SK-N-SH (cell line): Measurements from ENCODE around the gene SETBP1. TPM values are rescaled to one million over a fixed set of nuclear protein-coding genes. Genes with fewer than 3 reads are reported as not detected.

ENCODE experiments used
- CTCF ChIA-PET: fragments of 300-600, 350-600 bp; formaldehyde crosslinking; extraction: SDS; loops from one replicate; lab custom pipeline; 2021; lab: Yijun Ruan, JAX
- POLR2A ChIA-PET: fragments of 350-600 bp; sonication (Branson Sonifier 250); formaldehyde crosslinking; extraction: SDS; loops from one replicate; lab custom pipeline; 2020; ENCODE audit warnings: antibody characterized with exemption, inconsistent platforms; lab: Yijun Ruan, JAX
- DNase-seq: peaks from one replicate; pipeline ENCODE4 v3.0.0; 2012
- H2AFZ ChIP-seq: fragments of 200-600 bp; sonication (generic); 2 replicates; pipeline ENCODE4 v1.8.1; 2016; ENCODE audit warnings: antibody characterized with exemption, mild to moderate bottlenecking, low read depth
- H3F3A ChIP-seq: fragments of 200-600 bp; sonication (generic); replicated peaks from 2 replicates; pipeline ENCODE3; 2016; ENCODE audit warnings: antibody characterized with exemption, mild to moderate bottlenecking; ENCODE audit not compliant: insufficient read depth
- H3K27ac ChIP-seq, 2 experiments: fragments of 200-500 bp in 1 of 2; fragments of 200-600 bp in 1 of 2; sonication (Bioruptor generic) in 1 of 2; sonication (generic), shearing (Covaris generic) in 1 of 2; 2 replicates each; pipeline versions ENCODE4 v1.5.1 to v1.6.1; 2014 to 2016; ENCODE audit warnings: low read depth in 2 of 2, inconsistent platforms in 1 of 2, low read length in 1 of 2, mild to moderate bottlenecking in 1 of 2, mixed read lengths in 1 of 2
- H3K27me3 ChIP-seq: fragments of 200-600 bp; sonication (generic), shearing (Covaris generic); 2 replicates; pipeline ENCODE4 v1.6.1; 2016; ENCODE audit warnings: mixed run types; ENCODE audit not compliant: insufficient read depth
- H3K36me3 ChIP-seq, 2 experiments: fragments of 200-500 bp in 1 of 2; fragments of 200-600 bp in 1 of 2; sonication (Bioruptor generic) in 1 of 2; sonication (generic) in 1 of 2; replicated peaks in 1 of 2; 2 replicates each; pipeline versions ENCODE3 to v1.5.1; 2014 to 2016; ENCODE audit warnings: low read length in 1 of 2, mild to moderate bottlenecking in 1 of 2; ENCODE audit not compliant: insufficient read depth in 2 of 2, control insufficient read depth in 1 of 2
- H3K4me1 ChIP-seq, 2 experiments: fragments of 200-500 bp in 1 of 2; fragments of 200-600 bp in 1 of 2; sonication (Bioruptor generic) in 1 of 2; sonication (generic), shearing (Covaris generic) in 1 of 2; 2 replicates each; pipeline versions ENCODE4 v1.5.1 to v1.6.1; 2014 to 2016; ENCODE audit warnings: low read depth in 1 of 2, low read length in 1 of 2, mixed run types in 1 of 2; ENCODE audit not compliant: insufficient read depth in 2 of 2, control insufficient read depth in 1 of 2
- H3K4me2 ChIP-seq: fragments of 200-600 bp; sonication (generic), shearing (Covaris generic); 2 replicates; pipeline ENCODE4 v1.6.1; 2017; ENCODE audit warnings: mixed run types
- H3K4me3 ChIP-seq, 2 experiments: fragments of 200-500 bp in 1 of 2; fragments of 200-600 bp in 1 of 2; sonication (Bioruptor generic) in 1 of 2; sonication (generic), shearing (Covaris generic) in 1 of 2; 2 replicates each; pipeline versions ENCODE4 v1.5.1 to v1.8.1; 2014 to 2016; ENCODE audit warnings: low read depth in 2 of 2, inconsistent platforms in 1 of 2, low read length in 1 of 2, mild to moderate bottlenecking in 1 of 2, mixed read lengths in 1 of 2, moderate library complexity in 1 of 2
- H3K79me2 ChIP-seq: fragments of 200-600 bp; sonication (generic); 2 replicates; pipeline ENCODE4 v1.8.1; 2017; ENCODE audit warnings: mild to moderate bottlenecking; ENCODE audit not compliant: insufficient read depth
- H3K9ac ChIP-seq: fragments of 200-600 bp; sonication (generic); 2 replicates; pipeline ENCODE4 v1.6.1; 2017; ENCODE audit warnings: mixed run types
- H3K9me2 ChIP-seq: fragments of 200-600 bp; sonication (generic); 2 replicates; pipeline ENCODE4 v1.6.1; 2017; ENCODE audit warnings: mixed run types
- H3K9me3 ChIP-seq: fragments of 200-600 bp; sonication (generic); 2 replicates; pipeline ENCODE4 v1.6.1; 2017; ENCODE audit warnings: mixed run types, mild to moderate bottlenecking, moderate library complexity
- H4K20me1 ChIP-seq: fragments of 200-600 bp; sonication (generic); 2 replicates; pipeline ENCODE4 v1.6.1; 2017; ENCODE audit warnings: mild to moderate bottlenecking, mixed run types; ENCODE audit not compliant: insufficient read depth
- CHD2 ChIP-seq: fragments of 150-350 bp; IDR thresholded peaks from 2 replicates; pipeline ENCODE4 v1.6.1; 2018; ENCODE audit warnings: low read length; ENCODE audit not compliant: partially characterized antibody
- EP300 ChIP-seq, 2 experiments: IDR thresholded peaks; 2 replicates each; pipeline versions ENCODE4 v1.4.0 to v1.6.1; 2012; ENCODE audit warnings: borderline replicate concordance in 1 of 2, low read depth in 1 of 2, low read length in 1 of 2
- EZH2phosphoT487 ChIP-seq: fragments of 200-600 bp; sonication (generic); IDR thresholded peaks from 2 replicates; pipeline ENCODE4 v1.6.1; 2017; ENCODE audit warnings: low read depth, mixed run types, mild to moderate bottlenecking, antibody characterized with exemption, moderate library complexity, borderline replicate concordance
- FOXJ3 ChIP-seq: sonication (generic); formaldehyde crosslinking; IDR thresholded peaks from 2 replicates; pipeline ENCODE4 v1.5.1; 2020; ENCODE audit warnings: mild to moderate bottlenecking, missing genetic modification reagents
- GABPA ChIP-seq: IDR thresholded peaks from 2 replicates; pipeline ENCODE4 v1.4.0; 2012; ENCODE audit warnings: low read depth, mild to moderate bottlenecking
- GATA2 ChIP-seq: sonication (generic); formaldehyde crosslinking; IDR thresholded peaks from 2 replicates; pipeline ENCODE4 v1.5.0; 2020; ENCODE audit warnings: mild to moderate bottlenecking, missing genetic modification reagents
- JUND ChIP-seq: IDR thresholded peaks from 2 replicates; pipeline ENCODE4 v1.4.0; 2012
- MEF2A ChIP-seq: IDR thresholded peaks from 2 replicates; pipeline ENCODE4 v1.4.0; 2012; ENCODE audit warnings: low read depth, borderline replicate concordance
- NFIC ChIP-seq: IDR thresholded peaks from 2 replicates; pipeline ENCODE4 v1.4.0; 2012; ENCODE audit warnings: borderline replicate concordance
- NRF1 ChIP-seq: IDR thresholded peaks from 2 replicates; pipeline ENCODE4 v1.6.1; 2012; ENCODE audit warnings: low read depth, mild to moderate bottlenecking, low read length
- PBX3 ChIP-seq: IDR thresholded peaks from 2 replicates; pipeline ENCODE4; 2012
- RAD21 ChIP-seq: IDR thresholded peaks from 2 replicates; pipeline ENCODE4 v1.6.1; 2012; ENCODE audit warnings: mild to moderate bottlenecking, low read length
- RCOR1 ChIP-seq: fragments of 150-350 bp; IDR thresholded peaks from 2 replicates; pipeline ENCODE4 v1.6.1; 2017; ENCODE audit warnings: antibody characterized with exemption, low read length
- REST ChIP-seq: IDR thresholded peaks from 2 replicates; pipeline ENCODE4 v1.6.1; 2012; ENCODE audit warnings: mild to moderate bottlenecking, low read depth, low read length, moderate library complexity
- RFX5 ChIP-seq: IDR thresholded peaks from 2 replicates; pipeline ENCODE4 v1.6.1; 2012; ENCODE audit warnings: mild to moderate bottlenecking, improper control_type of control experiment, low read length
- RXRA ChIP-seq: IDR thresholded peaks from 2 replicates; pipeline ENCODE4 v1.4.0; 2012; ENCODE audit warnings: low read depth, mild to moderate bottlenecking, borderline replicate concordance
- SMC3 ChIP-seq: IDR thresholded peaks from 2 replicates; pipeline ENCODE4 v1.6.1; 2012; ENCODE audit warnings: low read depth, low read length, improper control_type of control experiment
- TEAD4 ChIP-seq: IDR thresholded peaks from 2 replicates; pipeline ENCODE4 v1.4.0; 2012; ENCODE audit warnings: mild to moderate bottlenecking, borderline replicate concordance; ENCODE audit not compliant: insufficient read depth
- USF1 ChIP-seq: IDR thresholded peaks from 2 replicates; pipeline ENCODE4 v1.4.0; 2012; ENCODE audit warnings: low read depth, borderline replicate concordance
- USF2 ChIP-seq: fragments of 150-350 bp; IDR thresholded peaks from 2 replicates; pipeline ENCODE4 v1.6.1; 2017; ENCODE audit warnings: antibody characterized with exemption, low read length, low read depth, borderline replicate concordance
- YY1 ChIP-seq: IDR thresholded peaks from 2 replicates; pipeline ENCODE4 v1.4.0; 2012; ENCODE audit warnings: low read depth, mild to moderate bottlenecking
- ZBTB33 ChIP-seq: IDR thresholded peaks from 2 replicates; pipeline ENCODE4 v1.4.0; 2012; ENCODE audit warnings: low read depth, borderline replicate concordance
- WGBS: methylation state at CpG from one replicate; pipeline ENCODE4 v1.1.6; 2017; ENCODE audit warnings: low lambda C conversion rate; 5-methylcytosine and 5-hydroxymethylcytosine counted together
- polyA plus RNA-seq, 3 experiments: library from polyadenylated mRNA; depleted of rRNA; stranded (reverse); fragments of >200 nt; gene quantifications; 2 replicates each; pipeline ENCODE4 v1.2.3, GENCODE V29; 2012

The SETBP1 gene
- polyA plus RNA-seq, 1 of the 3 experiments (the other 2 are of a cell fraction), result 3.0 TPM

DNA sequence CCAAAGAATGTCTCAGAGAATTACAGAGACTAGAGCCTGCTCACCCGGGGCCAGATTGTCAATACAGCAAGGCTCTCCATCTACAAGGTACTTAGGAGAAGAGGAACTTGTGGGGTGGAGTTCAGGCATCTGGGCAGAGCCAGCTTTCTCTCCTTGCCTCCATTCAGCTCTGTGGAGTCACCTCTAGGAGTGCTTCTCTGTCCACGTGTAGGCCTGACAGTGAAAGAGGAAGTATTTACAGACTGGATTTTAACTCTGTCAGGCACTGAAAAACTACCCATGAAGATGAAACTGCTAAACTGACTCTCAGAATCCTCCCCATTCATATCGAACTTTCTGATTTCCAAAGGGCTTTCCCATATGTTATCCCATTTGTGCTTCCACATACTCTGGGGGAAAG, 315.6 kb downstream of the SETBP1 start:
- TF ChIP-seq MEF2A (no peak), JUND (no peak), EZH2phosphoT487 (no peak), YY1 (no peak), CHD2 (no peak), PBX3 (no peak), TEAD4 (no peak), GATA2 (CRISPR knock-in tag) (no peak), RXRA (no peak), NFIC (no peak), SMC3 (no peak), RAD21 (no peak), RCOR1 (no peak), NRF1 (no peak), USF2 (no peak), GABPA (no peak), FOXJ3 (CRISPR knock-in tag) (no peak), RFX5 (no peak), EP300 (IDR thresholded peaks at IDR 0.05; ENCODE audit: borderline replicate concordance in 1 of 2, low read depth in 1 of 2, low read length in 1 of 2) (no peak)
- POLR2A ChIA-PET, result no interaction called here
- H4K20me1 ChIP-seq, result no peaks in the 10 kb centered on the region
- H3K36me3 ChIP-seq, result no peaks in the 10 kb centered on the region
- no peak overlapping the region for H2AFZ ChIP-seq
- DNase-seq, result no peak
- CTCF ChIA-PET, result interaction anchor here (0.6 to 0.9 kb wide), 2 partner anchors 38 to 388 kb away, joined by 3 read pairs; no protein-coding TSS in a partner anchor
- no peak overlapping the region for H3K9ac ChIP-seq
- H3F3A ChIP-seq, result peaks cover 10% of the 10 kb centered on the region
- no peak overlapping the region for H3K4me2 ChIP-seq
- WGBS, result 69% methylated on average over 3 of the region's 3 CpGs
- H3K4me1 ChIP-seq, result no peaks in the 10 kb centered on the region
- H3K4me3 ChIP-seq, result no peak overlapping the region
- H3K79me2 ChIP-seq, result no peaks in the 10 kb centered on the region
- no peaks in the 10 kb centered on the region for H3K9me3 ChIP-seq
- H3K27ac ChIP-seq, result no peak overlapping the region
- no peaks in the 10 kb centered on the region for H3K9me2 ChIP-seq
- no peaks in the 10 kb centered on the region for H3K27me3 ChIP-seq

- Histone ChIP-seq H3K4me2 (no peak overlapping the region), H3K27me3 (no peaks in the 10 kb centered on the region), H3F3A (peaks cover 10% of the 10 kb centered on the region), H3K27ac (no peak overlapping the region), H4K20me1 (no peaks in the 10 kb centered on the region), H3K4me1 (no peaks in the 10 kb centered on the region), H3K9me3 (no peaks in the 10 kb centered on the region), H3K4me3 (no peak overlapping the region), H3K9me2 (no peaks in the 10 kb centered on the region), H2AFZ (no peak overlapping the region), H3K9ac (no peak overlapping the region), H3K36me3 (no peaks in the 10 kb centered on the region), H3K79me2 (no peaks in the 10 kb centered on the region)
- CTCF ChIA-PET, result no interaction called here
- DNase-seq, result no peak
- 63% methylated on average over 2 of the region's 2 CpGs for WGBS
- POLR2A ChIA-PET, result no interaction called here
- TF ChIP-seq GABPA (no peak), USF1 (no peak), ZBTB33 (no peak), REST (no peak)
- TF ChIP-seq, all 33 proteins: peak for 0
Observed at GRCh38 chr18:44997174-44997573, 316.5 kb downstream of the SETBP1 start.
